Activated CD4-positive, alpha-beta T cell treated with anti-CD3 and anti-CD28 coated beads, Interleukin-2, amount 50 U/mL, for 48 hours (primary cell): ENCODE results near the gene OR2T35.
"Not testable (repeated sequence)": the region's sequence is repeated elsewhere in the genome, so short reads cannot be mapped to it uniquely, and the experiment has no call there.

Experiments used
- DNase-seq, 2 experiments: peaks; one replicate each; pipeline ENCODE4 v3.0.0-alpha.2; 2020

OR2T35 gene, protein sequence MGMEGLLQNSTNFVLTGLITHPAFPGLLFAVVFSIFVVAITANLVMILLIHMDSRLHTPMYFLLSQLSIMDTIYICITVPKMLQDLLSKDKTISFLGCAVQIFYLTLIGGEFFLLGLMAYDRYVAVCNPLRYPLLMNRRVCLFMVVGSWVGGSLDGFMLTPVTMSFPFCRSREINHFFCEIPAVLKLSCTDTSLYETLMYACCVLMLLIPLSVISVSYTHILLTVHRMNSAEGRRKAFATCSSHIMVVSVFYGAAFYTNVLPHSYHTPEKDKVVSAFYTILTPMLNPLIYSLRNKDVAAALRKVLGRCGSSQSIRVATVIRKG

GRCh38 chr1:248645178-248645577, at the start of gene OR2T35:
OR2T35 (minus strand) TSS chr1:248645278; CDS start chr1:248639258, 6,020 bp downstream.
- not testable (repeated sequence) for DNase-seq

DNA sequence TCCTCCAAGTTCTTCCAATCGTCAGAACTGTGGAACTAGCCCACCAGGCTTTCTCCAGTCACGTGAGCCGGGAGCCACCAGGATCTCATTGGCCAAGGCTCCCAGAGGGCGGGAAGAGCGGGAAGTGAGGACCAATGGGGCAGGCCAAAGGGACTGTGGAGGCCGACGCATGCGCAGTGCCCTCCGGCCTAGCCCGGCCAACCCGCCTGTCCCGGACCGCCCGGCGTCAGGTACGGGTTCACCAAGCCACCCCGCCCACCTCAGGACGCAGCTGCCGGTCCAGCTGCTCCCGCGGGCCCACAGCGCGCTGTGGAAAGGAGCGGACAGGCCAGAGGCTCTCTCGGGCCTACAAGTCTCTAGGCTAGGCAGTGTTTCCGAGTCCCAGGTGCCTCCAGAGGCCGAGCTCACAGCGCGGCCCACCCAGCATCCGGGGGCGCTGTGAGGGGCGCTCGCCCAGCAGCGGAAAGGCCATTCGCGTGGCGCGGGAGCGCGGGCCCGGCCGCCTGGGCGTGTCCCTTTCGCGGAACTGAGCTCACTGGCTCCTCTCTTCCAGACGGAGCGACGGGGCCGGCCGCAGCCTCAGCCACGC, 46.6 kb upstream of the OR2T35 start:
- no peak for DNase-seq

DNA sequence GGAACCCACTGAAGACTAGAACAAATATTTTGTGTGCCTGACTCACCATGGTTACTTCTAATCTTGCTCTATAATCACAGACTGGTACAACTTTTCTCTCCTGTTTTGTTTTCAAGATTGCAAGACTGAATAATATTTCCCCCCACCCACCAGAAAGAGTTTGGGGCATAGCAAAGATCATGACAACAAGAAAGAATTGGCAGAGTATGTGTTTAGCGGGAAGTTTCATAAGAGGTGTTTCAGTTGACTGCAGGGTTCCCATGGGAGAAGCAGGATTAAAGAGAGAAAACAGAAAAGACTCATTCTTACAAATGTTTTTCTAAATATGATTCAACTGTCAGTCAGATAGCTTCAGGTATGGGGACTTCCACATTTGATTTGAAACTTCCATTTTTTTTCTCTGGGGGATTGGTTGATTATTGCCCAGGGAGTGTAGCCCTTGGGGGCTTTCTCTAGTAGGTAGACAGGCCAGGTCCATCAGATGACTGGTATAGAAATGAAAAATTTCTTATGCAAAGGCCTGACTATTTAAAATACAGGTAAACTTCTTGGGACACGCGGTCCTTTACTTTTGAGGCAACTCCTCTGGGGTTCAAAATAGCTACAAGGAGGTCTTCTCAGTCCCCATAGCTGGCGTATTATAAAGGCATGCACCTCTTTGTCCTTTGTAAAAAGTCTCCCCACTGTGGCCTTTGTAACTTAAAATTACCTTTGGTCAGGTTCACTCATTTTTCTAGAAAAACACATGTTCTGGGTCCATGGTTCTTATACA, 43.6 kb upstream of the OR2T35 start:
- no peak for DNase-seq

- peak in 1 of 2 experiments; percentile 16 for DNase-seq
Measured at GRCh38 chr1:248686815-248687214, 41.7 kb upstream of the OR2T35 start.

- no peak for DNase-seq
Measured at GRCh38 chr1:248681651-248682050, 36.6 kb upstream of the OR2T35 start.

- DNase-seq, result no peak
Measured at GRCh38 chr1:248670003-248670402, 24.9 kb upstream of the OR2T35 start.

DNA sequence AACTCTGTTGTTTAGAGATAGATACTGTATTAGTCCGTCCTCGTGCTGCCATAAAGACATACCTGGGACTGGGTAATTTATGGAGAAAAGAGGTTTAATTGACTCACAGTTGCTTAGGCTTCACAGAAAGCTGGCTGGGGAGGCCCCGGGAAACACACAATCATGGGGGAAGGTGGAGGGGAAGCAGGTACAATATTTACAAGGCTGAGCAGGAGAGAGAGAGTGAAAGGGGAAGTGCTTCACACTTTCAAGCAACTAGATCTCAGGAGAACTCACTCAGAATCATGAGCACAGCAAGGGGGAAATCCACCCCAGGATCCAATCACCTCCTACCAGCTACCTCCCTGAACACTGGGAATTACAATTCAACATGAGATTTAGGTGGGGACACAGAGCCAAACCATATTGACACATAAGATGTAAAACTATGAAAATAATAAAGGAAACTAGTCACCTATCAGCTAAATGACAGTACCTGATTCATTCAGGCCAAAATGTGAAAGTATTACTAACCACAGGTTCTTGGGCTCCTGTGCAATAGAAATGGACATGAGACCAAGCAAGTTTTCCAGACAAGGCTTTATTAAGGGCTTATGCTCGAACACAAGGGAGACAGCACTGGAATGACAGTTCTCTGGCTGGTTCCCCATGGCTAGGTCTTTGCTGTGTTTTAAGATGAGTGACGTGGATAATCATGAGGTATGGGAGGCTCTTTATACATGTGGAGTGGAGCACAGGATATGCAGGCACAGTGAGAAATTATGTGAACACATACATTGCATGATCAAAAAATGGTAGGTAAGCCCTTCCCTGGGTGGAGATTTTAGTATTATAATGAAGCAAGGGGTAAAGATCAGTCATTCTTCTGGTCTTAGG, 18.6 kb upstream of the OR2T35 start:
- DNase-seq, result not testable (repeated sequence)

- DNase-seq, result not testable (repeated sequence)
Measured at GRCh38 chr1:248656797-248657196, 11.7 kb upstream of the OR2T35 start.

DNA sequence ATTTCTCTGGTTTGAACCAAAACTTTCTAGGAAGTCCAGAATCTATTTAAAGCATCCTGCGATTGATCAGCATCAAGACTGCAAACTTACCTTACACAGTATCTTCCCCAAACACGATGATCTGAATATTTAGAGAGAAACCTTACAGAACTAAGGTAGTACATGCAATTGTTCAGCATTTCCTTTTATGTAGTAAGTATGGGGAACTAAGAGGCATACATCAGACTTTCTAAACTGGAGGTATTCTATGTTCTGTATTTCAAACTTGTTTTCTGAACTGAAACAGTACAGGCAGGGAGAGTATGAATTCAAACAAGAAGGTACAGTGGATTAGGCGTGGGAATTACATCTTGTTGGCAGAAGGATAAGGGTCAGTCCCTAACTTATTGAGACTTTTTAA, 10.3 kb upstream of the OR2T35 start, which contains the start of gene OR2T27:
TSS of gene OR2T27 (minus strand) at position 175 of the 400 bp plus-strand sequence. CDS start 4,644 bp downstream, outside the sequence.
- not testable (repeated sequence) for DNase-seq

GRCh38 chr1:248648770-248649536, 3.9 kb upstream of the OR2T35 start:
- not testable (repeated sequence) for DNase-seq

GRCh38 chr1:248642971-248643651, 2.0 kb downstream of the OR2T35 start:
- DNase-seq, result not testable (repeated sequence)

DNA sequence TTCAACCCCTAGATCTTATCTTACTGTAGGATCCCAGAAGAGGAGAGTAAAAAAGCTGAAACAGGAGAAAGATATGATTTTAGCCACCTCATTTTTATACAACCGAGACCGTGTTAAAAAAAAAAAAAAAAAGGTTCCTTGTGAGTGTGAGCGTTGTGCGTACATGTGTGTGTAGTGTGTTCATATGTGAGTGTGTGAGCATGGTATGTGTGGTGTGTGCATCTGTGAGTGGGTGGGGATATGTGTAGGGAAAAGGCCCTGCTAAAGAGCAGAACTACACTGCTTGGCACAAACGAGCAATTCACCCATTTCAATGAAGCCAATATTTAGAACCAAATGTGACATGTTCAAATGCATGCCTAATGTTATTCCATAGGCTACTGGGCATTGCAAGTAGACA, 3.5 kb downstream of the OR2T35 start:
- not testable (repeated sequence) for DNase-seq

GRCh38 chr1:248640906-248641305, 4.2 kb downstream of the OR2T35 start:
- DNase-seq, result not testable (repeated sequence)

DNA sequence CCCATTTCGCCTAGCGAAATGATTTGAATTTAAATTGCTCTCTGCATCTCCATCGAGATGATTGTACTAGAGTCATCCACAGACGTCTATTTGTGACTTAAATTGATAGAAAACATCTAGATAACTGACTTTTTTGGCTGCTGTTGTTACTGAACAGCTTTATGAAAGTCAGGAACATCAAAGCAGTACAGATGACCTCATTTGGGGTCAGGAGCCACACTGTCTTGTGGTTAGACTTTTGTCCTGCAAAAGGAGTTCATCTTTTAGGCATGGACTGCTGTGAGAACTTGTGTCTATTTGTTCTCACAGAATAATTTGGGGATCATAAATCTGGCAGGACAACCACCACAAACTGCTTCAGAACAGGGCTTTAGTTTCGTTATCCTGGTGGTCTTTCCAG, 5.4 kb downstream of the OR2T35 start:
- DNase-seq, result not testable (repeated sequence)

DNA sequence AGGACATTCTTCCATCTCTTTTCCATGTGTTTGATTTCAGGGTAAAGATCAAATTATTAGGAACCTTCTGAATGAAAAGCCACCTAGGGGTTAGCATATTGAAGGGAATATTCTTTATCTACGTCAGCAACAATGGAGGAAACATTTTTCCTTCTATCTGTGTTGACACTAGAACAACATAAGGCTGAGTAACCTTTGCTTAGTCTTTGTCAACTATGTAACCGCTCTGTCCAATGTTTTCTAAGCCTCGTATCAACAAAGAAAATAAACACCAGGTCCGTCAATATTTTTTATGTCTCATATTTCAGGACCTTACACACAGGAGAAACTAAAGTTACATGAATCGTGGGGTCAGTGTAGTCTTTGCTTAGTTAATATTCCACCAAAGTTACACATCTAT, 8.5 kb downstream of the OR2T35 start:
- not testable (repeated sequence) for DNase-seq

- not testable (repeated sequence) for DNase-seq
Measured at GRCh38 chr1:248634991-248635390, 10.1 kb downstream of the OR2T35 start, which contains the start of gene OR2T11. OR2T11 (minus strand) TSS chr1:248635091; CDS start chr1:248627128, 7,963 bp downstream.

GRCh38 chr1:248631354-248632008, 13.6 kb downstream of the OR2T35 start:
- no peak for DNase-seq

DNA sequence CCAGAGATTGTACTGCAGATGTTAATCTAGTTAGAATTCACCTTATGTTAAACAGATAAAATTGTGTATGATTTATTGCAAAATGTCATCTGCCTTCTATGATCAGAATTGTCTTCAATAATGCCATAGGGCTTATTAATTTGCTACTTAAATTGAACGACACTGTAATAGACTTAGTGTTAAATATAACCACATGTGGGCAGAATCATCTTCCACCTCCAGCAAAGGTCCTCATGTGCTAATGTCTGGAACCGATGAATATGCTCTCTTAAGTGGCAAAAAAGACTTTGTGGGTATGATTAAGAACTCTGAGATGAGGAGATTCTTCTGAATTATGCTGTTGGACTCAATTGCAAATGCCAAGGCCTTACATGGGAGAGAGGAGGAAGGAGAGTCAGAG, 14.5 kb downstream of the OR2T35 start:
- no peak for DNase-seq

GRCh38 chr1:248627971-248628844, 16.9 kb downstream of the OR2T35 start:
- no peak for DNase-seq
